RKO (cell line): ENCODE data around the gene CHRNB1.
A peak's percentile ranks its signal among the peaks of the same experiment; 100 is the strongest.

Experiments
- DNase-seq: peaks from one replicate; pipeline ENCODE4 v3.0.0-alpha.2; 2016; ENCODE audit warnings: low spot score

The CHRNB1 gene

DNA sequence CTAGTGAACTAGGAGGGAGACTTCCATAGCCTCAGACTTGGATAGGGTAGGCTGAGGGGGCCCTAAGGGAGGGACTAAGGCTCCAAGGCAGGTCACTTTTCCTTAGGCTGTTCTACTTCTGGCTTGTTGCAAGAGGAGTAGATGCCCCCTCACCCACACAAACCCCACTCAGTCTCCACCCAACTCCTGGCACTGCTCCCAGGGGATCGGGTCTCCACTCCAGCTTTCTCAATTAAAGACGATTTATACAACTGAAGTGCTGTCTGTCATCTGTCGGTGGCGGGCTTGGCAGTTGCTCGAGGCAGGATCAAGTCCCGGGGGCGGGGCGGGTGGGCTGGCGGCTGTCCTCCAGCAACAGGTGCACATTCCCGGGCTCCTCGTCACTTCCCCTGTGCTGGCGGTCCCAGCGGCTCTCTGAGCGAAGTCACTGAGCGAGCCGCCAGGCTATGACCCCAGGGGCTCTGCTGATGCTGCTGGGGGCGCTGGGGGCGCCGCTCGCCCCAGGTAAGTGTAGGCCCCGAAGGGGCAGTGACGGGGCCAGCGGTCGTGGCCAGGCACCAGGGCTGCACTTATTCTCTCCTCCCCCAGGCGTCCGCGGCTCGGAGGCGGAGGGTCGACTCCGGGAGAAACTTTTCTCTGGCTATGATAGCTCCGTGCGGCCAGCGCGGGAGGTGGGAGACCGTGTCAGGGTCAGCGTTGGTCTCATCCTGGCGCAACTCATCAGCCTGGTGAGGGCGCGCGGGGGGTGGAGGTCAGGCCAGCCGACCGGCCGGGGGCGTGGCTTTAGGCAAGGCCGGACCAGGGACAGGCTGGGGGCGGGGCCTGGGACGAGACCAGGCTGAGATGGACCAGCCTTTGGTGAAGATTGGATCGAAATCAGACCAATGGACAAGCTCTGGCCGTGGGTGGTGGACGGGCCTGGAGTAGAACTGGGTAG lies at the start of gene CHRNB1:
Gene CHRNB1, plus strand, starts transcription at position 380 of the 937 bp plus-strand sequence. Its CDS starts 67 bp downstream, at position 447.
- DNase-seq, result peak; percentile 90

DNA sequence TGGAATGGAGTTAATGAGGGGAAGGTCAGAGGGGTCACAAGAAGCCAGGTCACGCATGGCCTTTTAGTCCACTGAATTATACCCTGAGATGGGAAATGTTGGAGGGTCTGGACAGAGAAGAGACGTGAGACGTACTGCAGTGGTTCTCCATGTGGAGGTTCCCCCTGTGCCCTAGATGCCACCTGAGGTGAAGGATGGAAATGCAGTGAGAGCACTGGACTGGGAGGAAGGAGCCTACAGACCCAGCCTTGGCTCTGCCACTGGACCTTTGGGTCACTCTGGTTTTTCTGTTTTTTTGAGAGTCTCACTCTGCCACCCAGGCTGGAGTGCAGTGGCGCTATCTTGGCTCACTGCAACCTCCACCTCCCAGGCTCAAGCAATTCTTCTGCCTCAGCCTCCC lies 48.7 kb upstream of the CHRNB1 start:
- no peak for DNase-seq

- DNase-seq, result no peak
Observed at GRCh38 chr17:7398612-7399011, 46.2 kb upstream of the CHRNB1 start.

DNA sequence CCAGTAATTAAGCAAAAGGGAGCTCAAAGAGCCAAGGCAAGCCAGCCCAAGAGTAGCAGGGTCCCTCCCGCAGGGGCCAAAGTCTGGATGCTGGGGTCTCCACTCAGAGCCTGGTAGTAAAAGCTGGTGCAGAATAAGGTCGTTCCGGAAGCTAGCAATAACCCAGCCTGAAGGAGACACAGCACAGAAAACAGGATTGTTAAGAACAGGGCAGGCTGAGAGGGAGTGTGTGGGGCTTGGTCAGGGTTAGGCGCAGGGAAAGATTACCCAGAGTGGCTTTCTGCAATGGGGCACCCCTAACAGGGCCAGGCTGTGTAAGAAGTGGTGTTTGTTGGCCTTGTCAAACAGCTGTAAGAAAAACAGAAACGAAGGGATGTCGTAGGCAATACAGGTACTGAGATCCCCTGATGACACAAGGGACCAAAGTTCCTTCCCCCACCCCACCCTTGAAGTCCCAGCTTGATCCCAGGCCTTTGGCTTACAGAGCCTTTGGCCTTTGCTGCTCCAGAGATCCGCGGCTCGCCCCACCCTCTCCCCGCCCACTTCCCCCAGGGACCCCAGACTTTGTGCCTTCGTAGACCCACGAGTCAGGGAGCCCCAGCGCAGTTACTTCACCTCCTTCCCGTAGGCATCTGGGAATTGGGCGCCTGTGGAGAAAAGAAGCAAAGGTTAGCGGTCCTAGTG lies 41.7 kb upstream of the CHRNB1 start:
- DNase-seq, result no peak

- peak; percentile 81 for DNase-seq
Observed at GRCh38 chr17:7403727-7403976, 41.2 kb upstream of the CHRNB1 start.

DNA sequence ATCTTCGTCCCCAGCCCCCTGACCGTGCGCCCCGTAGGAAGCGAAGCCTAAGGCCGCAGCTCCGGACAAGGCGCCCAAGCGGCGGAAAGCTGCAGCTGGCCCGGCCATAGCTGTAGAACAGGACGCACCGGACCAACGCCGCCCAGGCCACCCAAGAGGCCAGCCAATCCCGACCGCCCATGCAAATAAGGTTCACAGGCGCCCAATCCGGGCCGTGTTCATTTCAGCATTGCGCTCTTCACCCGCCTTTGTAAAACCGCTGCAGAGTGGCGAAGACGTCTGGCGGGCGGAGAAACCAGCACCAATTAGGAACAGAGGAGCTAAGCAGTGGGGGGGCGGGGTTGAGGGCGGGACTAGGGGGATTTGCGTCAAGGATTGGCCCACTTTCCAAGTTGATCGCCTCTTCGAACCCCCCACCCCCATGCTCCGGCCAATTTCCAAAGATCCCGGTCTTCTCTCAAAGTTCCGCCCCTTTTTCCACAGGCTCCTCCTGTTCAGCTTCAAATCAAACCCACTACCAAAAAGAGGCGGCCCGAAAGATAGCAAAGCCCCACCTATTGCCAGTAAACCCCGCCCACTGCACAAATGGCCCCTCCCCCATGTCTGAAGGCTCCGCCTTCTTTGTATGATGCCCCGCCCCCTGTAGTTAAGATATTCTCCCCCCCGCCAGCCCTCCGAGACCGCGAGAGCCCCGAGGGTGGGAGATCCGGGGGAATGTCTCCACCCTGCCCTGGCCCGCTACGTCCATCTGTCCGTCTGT lies 40.7 kb upstream of the CHRNB1 start, which contains the start of gene TMEM256:
Gene TMEM256, minus strand, starts transcription at position 121 of the 760 bp plus-strand sequence. Its CDS starts 13 bp downstream, at position 108.
- DNase-seq, result peak; percentile 99

DNA sequence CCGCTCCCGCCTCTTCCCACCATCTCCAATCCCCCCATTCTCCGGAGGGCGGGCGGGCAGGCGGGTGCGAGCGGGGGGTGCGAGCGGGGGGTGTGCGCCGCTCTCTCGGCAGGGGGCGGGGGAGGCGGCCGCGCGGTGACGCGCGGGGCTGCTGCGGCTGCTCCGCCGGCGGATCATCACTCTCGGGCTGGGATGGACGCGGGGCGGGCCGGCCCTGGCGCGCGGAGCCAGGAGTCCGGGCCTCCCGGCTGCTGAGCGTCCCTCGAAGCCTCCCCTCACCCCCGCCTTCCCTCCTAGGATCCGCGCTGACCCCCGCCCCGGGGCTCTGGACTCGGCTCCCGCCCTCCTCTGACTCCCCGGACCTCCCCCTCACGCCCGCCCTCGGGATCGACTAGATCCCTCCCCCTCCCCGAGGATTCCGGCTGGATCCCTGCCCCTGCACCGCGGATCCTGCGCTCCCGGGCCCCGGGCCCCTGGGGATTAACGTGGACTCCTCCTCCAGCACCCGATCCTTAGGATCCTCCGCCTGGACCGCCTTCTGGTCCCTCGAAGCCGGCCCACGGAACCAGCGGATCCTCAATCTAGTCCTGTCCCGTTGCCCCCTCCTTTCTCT lies 40.0 kb upstream of the CHRNB1 start:
- DNase-seq, result peak; percentile 19

DNA sequence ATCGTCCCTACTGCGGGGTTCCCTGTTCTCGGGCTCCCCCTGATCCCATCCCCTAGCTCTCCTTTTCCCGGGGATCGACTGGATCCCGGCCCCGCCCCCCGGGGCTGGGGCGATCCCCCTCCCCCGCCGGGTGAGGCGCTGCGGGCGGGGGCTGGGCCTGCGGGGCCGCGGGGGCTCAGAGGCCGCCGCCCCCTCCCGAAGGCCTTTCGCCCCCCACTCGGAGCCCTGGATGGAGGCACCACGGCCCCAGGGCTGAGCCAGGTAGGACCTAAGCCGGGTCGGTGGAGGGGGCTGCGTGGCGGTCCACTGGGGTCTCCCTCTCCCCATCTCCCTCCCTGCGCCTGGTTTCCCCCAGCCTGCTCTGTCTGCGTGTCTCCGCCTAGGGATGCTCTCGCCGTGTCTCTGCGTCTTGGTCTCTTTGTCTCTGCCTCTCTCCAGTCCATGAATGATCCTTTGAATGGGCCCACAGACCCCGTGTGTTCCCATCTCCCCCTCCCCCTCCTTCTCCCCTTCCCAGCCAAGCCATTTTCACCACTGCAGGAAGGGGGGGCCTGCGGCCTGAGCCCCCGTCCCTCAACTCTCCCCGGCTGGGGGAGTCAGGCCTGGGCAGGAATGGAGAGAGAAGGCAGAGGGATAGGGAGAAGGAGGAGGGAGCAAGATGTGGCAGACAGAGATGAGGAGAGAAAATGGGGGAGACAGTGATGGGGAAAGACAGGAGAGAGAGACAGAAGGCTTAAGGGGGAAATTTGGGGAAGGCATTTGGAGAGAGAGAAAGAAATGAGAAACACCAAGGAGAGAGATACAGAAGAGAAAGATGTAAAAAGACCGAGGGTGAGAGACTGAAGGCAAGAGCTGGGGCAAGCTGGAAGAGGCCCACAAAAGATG lies 39.3 kb upstream of the CHRNB1 start:
- peak; percentile 30 for DNase-seq

GRCh38 chr17:7406235-7406825 lies 38.5 kb upstream of the CHRNB1 start:
- no peak for DNase-seq

DNA sequence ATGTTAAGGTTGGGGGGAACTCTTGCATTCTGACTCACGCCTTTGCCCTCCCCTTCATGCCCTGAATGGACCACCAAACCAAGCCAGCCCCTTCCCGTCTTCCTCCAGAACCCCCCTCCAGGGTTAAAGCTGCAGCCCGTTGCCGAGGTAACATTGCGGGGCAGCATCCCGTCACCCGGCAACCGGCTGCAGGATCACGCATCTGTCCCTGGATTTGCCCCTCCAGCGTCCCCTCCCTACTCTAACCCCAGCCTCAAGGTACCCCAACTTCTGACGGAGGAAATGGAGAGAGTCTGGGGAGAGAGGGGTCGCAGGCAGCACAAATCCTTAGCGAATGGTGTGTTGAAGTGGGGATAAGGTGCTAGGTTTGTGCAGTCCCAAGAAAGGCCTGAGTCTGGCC lies 37.8 kb upstream of the CHRNB1 start:
- no peak for DNase-seq

DNA sequence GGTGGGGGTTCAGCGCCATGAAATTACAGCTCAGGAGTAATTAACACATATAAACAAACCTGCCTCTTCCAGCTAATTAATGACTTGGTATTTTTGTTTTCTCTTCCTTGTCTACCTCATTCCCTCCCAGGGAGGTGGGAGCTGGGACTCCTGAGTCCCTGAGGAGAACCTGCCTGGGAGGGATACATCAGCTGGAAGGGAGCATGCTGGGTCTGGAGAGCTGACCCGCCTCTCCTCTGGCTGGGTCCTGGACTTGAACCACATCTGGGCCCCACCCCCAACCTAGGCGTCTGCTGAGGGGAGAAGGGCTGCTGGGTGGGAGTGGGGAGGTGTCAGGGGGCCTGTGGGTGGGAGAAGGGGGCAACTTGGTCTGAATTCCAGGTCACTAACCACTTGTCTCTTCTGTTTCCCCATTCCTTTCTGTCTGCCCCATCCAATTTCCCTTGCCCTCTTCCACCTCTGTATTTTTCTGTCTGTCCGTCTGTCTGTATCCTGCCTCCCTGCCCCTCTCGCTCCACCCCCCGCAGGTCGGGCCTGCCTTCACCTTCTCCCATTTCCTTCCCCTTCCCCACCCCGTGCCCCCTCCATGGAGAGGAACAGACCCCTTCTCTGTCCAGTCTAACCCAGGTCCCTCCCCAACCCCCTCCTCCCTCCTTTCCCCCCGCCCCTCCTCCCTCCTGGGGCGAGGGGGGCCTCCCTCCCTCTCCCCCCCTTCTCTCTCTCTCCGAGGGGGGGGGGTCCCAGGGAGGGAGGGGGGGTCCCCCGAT lies 37.2 kb upstream of the CHRNB1 start, which contains the start of gene NLGN2:
Gene NLGN2, plus strand, starts transcription at position 361 of the 767 bp plus-strand sequence. CDS start 411 bp downstream, outside the sequence.
- DNase-seq, result no peak

GRCh38 chr17:7408252-7408727 lies 36.6 kb upstream of the CHRNB1 start:
- DNase-seq, result no peak

GRCh38 chr17:7408863-7409262 lies 36.0 kb upstream of the CHRNB1 start:
- DNase-seq, result no peak

GRCh38 chr17:7409716-7410115 lies 35.1 kb upstream of the CHRNB1 start:
- DNase-seq, result no peak

- DNase-seq, result no peak
Observed at GRCh38 chr17:7410634-7411426, 34.0 kb upstream of the CHRNB1 start.

DNA sequence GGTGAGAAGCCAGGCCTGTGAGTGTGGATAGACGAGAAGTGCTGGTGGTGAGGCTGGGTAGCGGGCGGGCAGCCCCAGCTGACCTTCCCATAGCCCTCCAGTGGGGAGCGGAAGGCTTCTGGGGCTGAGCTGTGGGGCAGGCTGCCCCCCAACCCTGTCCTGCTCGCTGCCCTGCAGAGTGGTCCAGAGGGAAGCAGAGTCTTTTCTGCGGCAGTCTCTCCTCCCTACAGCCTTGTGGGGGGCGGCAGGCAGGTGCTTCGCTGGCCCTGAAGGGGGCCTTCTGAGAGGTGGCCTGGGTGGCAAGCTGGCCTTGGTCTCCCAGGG lies 33.5 kb upstream of the CHRNB1 start:
- DNase-seq, result no peak

- no peak for DNase-seq
Observed at GRCh38 chr17:7413346-7413985, 31.4 kb upstream of the CHRNB1 start.

GRCh38 chr17:7414837-7415236 lies 30.0 kb upstream of the CHRNB1 start:
- no peak for DNase-seq
